SIG-M5 treated with dmso at 0.1 percent for 504 hours (cell line): Measurements from ENCODE around the gene KCNC3.
"Not testable (repeated sequence)": the region's sequence is repeated elsewhere in the genome, so short reads cannot be mapped to it uniquely, and the experiment has no call there.

ENCODE experiments used
- DNase-seq: peaks from one replicate; lab custom pipeline; 2025; ENCODE audit not compliant: unreplicated experiment; lab: John Stamatoyannopoulos, UW

KCNC3 gene

GRCh38 chr19:50356691-50357177 is 27.6 kb upstream of the KCNC3 start:
- DNase-seq, result no peak

GRCh38 chr19:50353487-50353880 is 24.3 kb upstream of the KCNC3 start:
- not testable (repeated sequence) for DNase-seq

- DNase-seq, result no peak
These were observed 23.1 kb upstream of the KCNC3 start for GRCh38 chr19:50352242-50352641.

- DNase-seq, result no peak
These were observed 20.3 kb upstream of the KCNC3 start for GRCh38 chr19:50349277-50350057.

GRCh38 chr19:50347089-50347581 is 18.0 kb upstream of the KCNC3 start:
- peak; percentile 44 for DNase-seq

- DNase-seq, result peak; percentile 88
These were observed 15.6 kb upstream of the KCNC3 start for GRCh38 chr19:50344661-50345318.

- peak; percentile 95 for DNase-seq
These were observed 12.0 kb upstream of the KCNC3 start for GRCh38 chr19:50341091-50341564.

GRCh38 chr19:50340331-50340730 is 11.2 kb upstream of the KCNC3 start:
- no peak for DNase-seq

GRCh38 chr19:50337031-50337430 is 7.9 kb upstream of the KCNC3 start:
- not testable (repeated sequence) for DNase-seq

- no peak for DNase-seq
These were observed 5.7 kb upstream of the KCNC3 start for GRCh38 chr19:50334741-50335421.

- DNase-seq, result peak; percentile 46
These were observed 4.8 kb upstream of the KCNC3 start for GRCh38 chr19:50333737-50334617.

GRCh38 chr19:50333235-50333736 is 4.1 kb upstream of the KCNC3 start:
- peak; percentile 66 for DNase-seq

- peak; percentile 36 for DNase-seq
These were observed 3.3 kb upstream of the KCNC3 start for GRCh38 chr19:50332244-50333038.

- no peak for DNase-seq
These were observed 2.7 kb upstream of the KCNC3 start for GRCh38 chr19:50331994-50332243.

GRCh38 chr19:50331221-50331993 is 2.2 kb upstream of the KCNC3 start:
- DNase-seq, result no peak

GRCh38 chr19:50330365-50331078 is 1.3 kb upstream of the KCNC3 start:
- DNase-seq, result peak; percentile 79

GRCh38 chr19:50329926-50330294 is 733 bp upstream of the KCNC3 start:
- DNase-seq, result not testable (repeated sequence)

- DNase-seq, result no peak
These were observed 368 bp downstream of the KCNC3 start for GRCh38 chr19:50328873-50329145.
